Epithelial cell of esophagus (primary cell): ENCODE data around the gene ECEL1.
"Not testable (repeated sequence)": the region's sequence is repeated elsewhere in the genome, so short reads cannot be mapped to it uniquely, and the experiment has no call there.

Source experiments
- DNase-seq: peaks from one replicate; pipeline ENCODE4 v3.0.0; 2010; ENCODE audit warnings: low read depth
- H3K4me3 ChIP-seq: 2 replicates; pipeline ENCODE4 v1.5.1; 2011; ENCODE audit warnings: mild to moderate bottlenecking, low read length, control low read depth
- CTCF ChIP-seq: IDR thresholded peaks from 2 replicates; pipeline ENCODE4 v1.5.1; 2011; ENCODE audit warnings: low read depth, mild to moderate bottlenecking, low read length, control low read depth, inconsistent platforms; ENCODE audit not compliant: insufficient read depth; ENCODE audit errors: missing control alignments

ECEL1 gene, protein sequence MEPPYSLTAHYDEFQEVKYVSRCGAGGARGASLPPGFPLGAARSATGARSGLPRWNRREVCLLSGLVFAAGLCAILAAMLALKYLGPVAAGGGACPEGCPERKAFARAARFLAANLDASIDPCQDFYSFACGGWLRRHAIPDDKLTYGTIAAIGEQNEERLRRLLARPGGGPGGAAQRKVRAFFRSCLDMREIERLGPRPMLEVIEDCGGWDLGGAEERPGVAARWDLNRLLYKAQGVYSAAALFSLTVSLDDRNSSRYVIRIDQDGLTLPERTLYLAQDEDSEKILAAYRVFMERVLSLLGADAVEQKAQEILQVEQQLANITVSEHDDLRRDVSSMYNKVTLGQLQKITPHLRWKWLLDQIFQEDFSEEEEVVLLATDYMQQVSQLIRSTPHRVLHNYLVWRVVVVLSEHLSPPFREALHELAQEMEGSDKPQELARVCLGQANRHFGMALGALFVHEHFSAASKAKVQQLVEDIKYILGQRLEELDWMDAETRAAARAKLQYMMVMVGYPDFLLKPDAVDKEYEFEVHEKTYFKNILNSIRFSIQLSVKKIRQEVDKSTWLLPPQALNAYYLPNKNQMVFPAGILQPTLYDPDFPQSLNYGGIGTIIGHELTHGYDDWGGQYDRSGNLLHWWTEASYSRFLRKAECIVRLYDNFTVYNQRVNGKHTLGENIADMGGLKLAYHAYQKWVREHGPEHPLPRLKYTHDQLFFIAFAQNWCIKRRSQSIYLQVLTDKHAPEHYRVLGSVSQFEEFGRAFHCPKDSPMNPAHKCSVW

GRCh38 chr2:232487385-232488096, at the start of gene ECEL1:
TSS of gene ECEL1 (minus strand) at chr2:232487834. CDS start at chr2:232486653, 1,181 bp downstream.
- no peak within 1 kb of the TSS for H3K4me3 ChIP-seq
- no peak for TF ChIP-seq CTCF
- DNase-seq = no peak

GRCh38 chr2:232537079-232537478, 49.4 kb upstream of the ECEL1 start:
- no peak overlapping the region for H3K4me3 ChIP-seq
- TF ChIP-seq CTCF = peak; percentile 31
- DNase-seq = peak; percentile 11

DNA sequence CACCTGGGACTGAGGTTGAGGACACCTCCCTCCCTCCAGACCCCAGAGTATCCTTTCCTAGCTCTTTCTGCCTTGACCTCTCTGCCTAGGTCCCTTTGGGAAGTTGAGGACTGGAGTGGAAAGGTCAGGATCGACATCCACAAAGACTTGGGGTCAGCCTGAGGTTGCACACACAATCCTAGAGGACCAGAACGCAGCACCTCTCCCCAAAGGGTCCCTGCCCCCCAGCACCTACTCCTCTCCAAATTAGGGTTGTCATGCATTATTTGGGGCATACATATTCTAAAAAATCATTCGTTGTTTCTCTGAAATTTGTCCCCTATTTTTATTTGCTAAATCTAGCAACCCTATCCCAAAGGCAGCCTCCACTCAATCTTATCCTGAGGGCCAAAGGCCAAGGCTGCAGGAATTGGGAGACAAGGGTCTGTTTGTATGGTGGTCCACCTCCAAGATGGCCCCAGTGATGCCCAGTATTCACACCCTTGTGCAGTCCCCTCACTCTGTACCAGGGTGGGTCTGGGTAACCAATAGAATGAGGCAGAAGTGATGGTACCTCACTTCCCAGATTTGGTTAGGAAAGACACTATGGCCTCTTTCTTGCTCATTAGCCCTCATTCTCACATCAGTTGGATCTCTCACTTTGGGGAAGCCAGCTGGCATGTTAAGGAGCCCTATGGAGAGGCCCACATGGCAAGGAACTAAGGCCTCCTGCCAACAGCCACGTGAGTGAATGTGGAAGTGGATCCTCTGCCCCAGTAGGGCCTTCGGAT, 48.3 kb upstream of the ECEL1 start:
- no peak for DNase-seq

GRCh38 chr2:232534940-232535651, 47.5 kb upstream of the ECEL1 start:
- TF ChIP-seq CTCF = no peak
- DNase-seq = no peak
- no peak overlapping the region for H3K4me3 ChIP-seq

More for the DNA sequence above, 48.3 kb upstream of the ECEL1 start:
- H3K4me3 ChIP-seq = no peak overlapping the region
- no peak for TF ChIP-seq CTCF

DNA sequence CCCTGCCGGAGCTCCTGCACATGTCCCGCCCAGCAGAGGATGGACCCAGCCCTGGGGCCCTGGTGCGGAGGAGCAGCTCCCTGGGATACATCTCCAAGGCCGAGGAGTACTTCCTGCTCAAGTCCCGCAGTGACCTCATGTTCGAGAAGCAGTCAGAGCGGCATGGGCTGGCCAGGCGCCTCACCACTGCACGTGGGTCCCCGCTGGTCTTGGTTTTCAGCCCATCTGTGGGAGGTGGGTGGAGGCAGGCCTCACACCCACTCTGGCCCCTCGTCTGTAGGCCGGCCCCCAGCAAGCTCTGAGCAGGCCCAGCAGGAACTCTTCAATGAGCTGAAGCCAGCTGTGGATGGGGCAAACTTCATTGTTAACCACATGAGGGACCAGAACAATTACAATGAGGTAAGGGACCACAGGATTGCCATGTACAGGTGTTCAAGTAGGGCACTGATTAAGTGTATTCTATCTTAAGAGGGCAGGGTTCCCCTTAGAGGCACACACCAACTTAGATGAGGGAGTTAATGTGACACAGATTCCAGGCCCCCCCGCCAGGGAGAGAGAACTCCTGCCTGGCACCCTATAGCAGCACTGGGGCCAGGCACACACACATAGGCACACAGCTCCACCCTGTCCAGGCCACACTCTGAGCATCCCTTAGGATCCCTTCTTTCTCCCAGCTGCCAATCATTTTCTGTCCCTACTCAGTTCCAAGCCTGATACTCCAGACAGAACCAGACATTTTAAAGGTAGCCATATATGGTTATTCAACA, 46.5 kb upstream of the ECEL1 start:
- no peak for TF ChIP-seq CTCF
- no peak for DNase-seq
- no peak overlapping the region for H3K4me3 ChIP-seq

- DNase-seq, H3K4me3 ChIP-seq: not testable (repeated sequence)
These were observed 45.2 kb upstream of the ECEL1 start for GRCh38 chr2:232532821-232533220.
